Caco-2 (cell line): Measurements from ENCODE around the gene CCNJL. TPM values are rescaled to one million over a fixed set of nuclear protein-coding genes. Genes with fewer than 3 reads are reported as not detected.

Experiments used
- BruUV-seq: library from RNA; stranded (reverse); fragments of 400-500 nt; replicated peaks from 2 replicates; lab custom pipeline; 2021; lab: Mats Ljungman, UMichigan
- CTCF ChIA-PET: fragments of 300-600 bp; sonication (Branson Sonifier 250); formaldehyde crosslinking; loops from one replicate; lab custom pipeline; 2022; ENCODE audit warnings: antibody characterized with exemption; lab: Charles Lee
- POLR2A ChIA-PET: fragments of 300-600 bp; sonication (Branson Sonifier 250); formaldehyde crosslinking; loops from one replicate; lab custom pipeline; 2022; ENCODE audit warnings: antibody characterized with exemption; lab: Charles Lee
- DNase-seq, 2 experiments: peaks; one replicate each; pipeline versions ENCODE4 v3.0.0 to v3.0.0-alpha.2; 2020 to 2022
- H3K27me3 ChIP-seq: replicated peaks from 2 replicates; pipeline ENCODE4 v1.6.0; 2011; ENCODE audit warnings: low read length; ENCODE audit not compliant: control insufficient read depth, insufficient read depth
- H3K36me3 ChIP-seq: 2 replicates; pipeline ENCODE4 v1.5.1; 2011; ENCODE audit warnings: low read length; ENCODE audit not compliant: control insufficient read depth, insufficient read depth
- H3K4me1 ChIP-seq: fragments of 250-450 bp; sonication (Bioruptor Pico); 2 replicates; pipeline ENCODE4 v1.5.1; 2020; ENCODE audit warnings: mild to moderate bottlenecking
- H3K4me3 ChIP-seq: 2 replicates; pipeline ENCODE4 v1.5.1; 2011; ENCODE audit warnings: low read depth, mild to moderate bottlenecking, control low read depth, low read length
- H3K9me3 ChIP-seq: fragments of 250-450 bp; sonication (Bioruptor Pico); 2 replicates; pipeline ENCODE4 v1.5.1; 2020; ENCODE audit warnings: mild to moderate bottlenecking, moderate library complexity
- H3K27ac Mint-ChIP-seq: one replicate; pipeline ENCODE4 v1.8.0; 2022; ENCODE audit warnings: mixed read lengths; ENCODE audit not compliant: unreplicated experiment
- H3K27me3 Mint-ChIP-seq: one replicate; pipeline ENCODE4 v1.8.0; 2022; ENCODE audit warnings: mixed read lengths; ENCODE audit not compliant: insufficient read depth, unreplicated experiment
- H3K36me3 Mint-ChIP-seq: one replicate; pipeline ENCODE4 v1.8.0; 2022; ENCODE audit warnings: mild to moderate bottlenecking, mixed read lengths; ENCODE audit not compliant: insufficient read depth, unreplicated experiment
- H3K4me1 Mint-ChIP-seq: one replicate; pipeline ENCODE4 v1.8.0; 2022; ENCODE audit warnings: low read depth, mixed read lengths; ENCODE audit not compliant: unreplicated experiment
- H3K4me3 Mint-ChIP-seq: one replicate; pipeline ENCODE4 v1.8.0; 2022; ENCODE audit warnings: mild to moderate bottlenecking, moderate library complexity, mixed read lengths; ENCODE audit not compliant: unreplicated experiment
- H3K9me3 Mint-ChIP-seq: one replicate; pipeline ENCODE4 v1.8.0; 2022; ENCODE audit warnings: mixed read lengths; ENCODE audit not compliant: unreplicated experiment
- intact Hi-C: fragments of 100-400 bp; cut with micrococcal nuclease; formaldehyde crosslinking; loops from one replicate; pipeline ENCODE4 v1.10.0; 2022; ENCODE audit not compliant: unreplicated experiment
- total RNA-seq: library from RNA; stranded (reverse); gene quantifications from 2 replicates; pipeline ENCODE4 v1.2.3, GENCODE V29; 2022
- TF ChIP-seq, protein P1 (sequence below), 2 experiments: fragments of 200-600 bp in 1 of 2; IDR thresholded peaks; 1 replicate in 1 of 2; 2 replicates in 1 of 2; pipeline versions ENCODE4 v1.5.1 to v1.8.0; 2011 to 2022; ENCODE audit warnings: antibody characterized with exemption in 1 of 2, control low read depth in 1 of 2, inconsistent platforms in 1 of 2, low read depth in 1 of 2, low read length in 1 of 2, mild to moderate bottlenecking in 1 of 2, moderate library complexity in 1 of 2; ENCODE audit not compliant: insufficient read depth in 1 of 2, severe bottlenecking in 1 of 2, unreplicated experiment in 1 of 2

CCNJL gene
- total RNA-seq, 1 experiment from 2014 or later: 17.4 TPM

DNA sequence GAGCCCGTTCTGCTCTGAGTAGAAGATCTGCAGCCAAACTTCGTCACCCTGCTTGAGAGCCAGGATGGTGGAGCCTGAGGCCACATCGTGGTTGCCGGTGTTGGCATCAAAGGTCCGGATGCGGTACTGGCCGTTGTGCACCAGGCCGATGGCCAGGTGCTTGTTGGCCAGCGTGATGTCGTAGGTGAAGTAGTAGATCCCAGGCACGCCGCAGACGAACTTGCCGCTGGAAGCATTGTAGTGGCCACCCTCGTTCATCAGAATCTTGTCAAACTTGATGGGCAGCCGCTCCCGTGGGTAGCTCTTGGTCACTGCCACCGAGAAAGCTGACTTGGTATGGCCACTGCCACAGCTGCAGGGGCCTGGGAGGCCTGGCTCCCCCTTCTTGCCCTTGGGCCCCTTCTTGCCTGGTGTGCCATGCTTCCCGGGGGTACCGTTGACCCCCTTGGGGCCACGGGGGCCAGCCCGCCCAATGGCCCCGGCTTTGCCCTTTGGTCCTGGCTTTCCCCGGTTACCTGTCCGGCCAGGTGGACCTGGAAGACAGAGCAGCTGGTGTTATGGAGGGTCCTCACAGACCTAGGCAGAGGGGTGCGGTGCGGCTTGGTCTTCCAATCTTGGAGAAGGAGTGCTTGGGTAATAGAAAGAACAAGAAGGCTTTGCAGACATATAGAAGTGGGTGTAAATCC lies 37.0 kb upstream of the CCNJL start:
- H3K36me3 Mint-ChIP-seq: no peaks in the 10 kb centered on the region
- no peaks in the 10 kb centered on the region for H3K27me3 ChIP-seq
- no peak for DNase-seq
- no peak overlapping the region for H3K4me3 Mint-ChIP-seq
- H3K27me3 Mint-ChIP-seq: no peaks in the 10 kb centered on the region
- no peak overlapping the region for H3K4me3 ChIP-seq
- no peaks in the 10 kb centered on the region for H3K36me3 ChIP-seq
- peaks cover 5% of the 10 kb centered on the region; the same call in 1 of the 2 replicates for H3K4me1 ChIP-seq
- TF ChIP-seq, protein P1, sequence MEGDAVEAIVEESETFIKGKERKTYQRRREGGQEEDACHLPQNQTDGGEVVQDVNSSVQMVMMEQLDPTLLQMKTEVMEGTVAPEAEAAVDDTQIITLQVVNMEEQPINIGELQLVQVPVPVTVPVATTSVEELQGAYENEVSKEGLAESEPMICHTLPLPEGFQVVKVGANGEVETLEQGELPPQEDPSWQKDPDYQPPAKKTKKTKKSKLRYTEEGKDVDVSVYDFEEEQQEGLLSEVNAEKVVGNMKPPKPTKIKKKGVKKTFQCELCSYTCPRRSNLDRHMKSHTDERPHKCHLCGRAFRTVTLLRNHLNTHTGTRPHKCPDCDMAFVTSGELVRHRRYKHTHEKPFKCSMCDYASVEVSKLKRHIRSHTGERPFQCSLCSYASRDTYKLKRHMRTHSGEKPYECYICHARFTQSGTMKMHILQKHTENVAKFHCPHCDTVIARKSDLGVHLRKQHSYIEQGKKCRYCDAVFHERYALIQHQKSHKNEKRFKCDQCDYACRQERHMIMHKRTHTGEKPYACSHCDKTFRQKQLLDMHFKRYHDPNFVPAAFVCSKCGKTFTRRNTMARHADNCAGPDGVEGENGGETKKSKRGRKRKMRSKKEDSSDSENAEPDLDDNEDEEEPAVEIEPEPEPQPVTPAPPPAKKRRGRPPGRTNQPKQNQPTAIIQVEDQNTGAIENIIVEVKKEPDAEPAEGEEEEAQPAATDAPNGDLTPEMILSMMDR (IDR thresholded peaks at IDR 0.05; ENCODE audit: insufficient read depth in 1 of 2, low read depth in 1 of 2, low read length in 1 of 2, severe bottlenecking in 1 of 2, unreplicated experiment in 1 of 2): no peak
- H3K9me3 Mint-ChIP-seq: no peaks in the 10 kb centered on the region
- ChIA-PET CTCF (no interaction called here), POLR2A (no interaction called here)
- H3K4me1 Mint-ChIP-seq: no peaks in the 10 kb centered on the region
- intact Hi-C loops: no loop called here
- no TSS peak for BruUV-seq
- H3K27ac Mint-ChIP-seq: no peak overlapping the region
- no peaks in the 10 kb centered on the region for H3K9me3 ChIP-seq

DNA sequence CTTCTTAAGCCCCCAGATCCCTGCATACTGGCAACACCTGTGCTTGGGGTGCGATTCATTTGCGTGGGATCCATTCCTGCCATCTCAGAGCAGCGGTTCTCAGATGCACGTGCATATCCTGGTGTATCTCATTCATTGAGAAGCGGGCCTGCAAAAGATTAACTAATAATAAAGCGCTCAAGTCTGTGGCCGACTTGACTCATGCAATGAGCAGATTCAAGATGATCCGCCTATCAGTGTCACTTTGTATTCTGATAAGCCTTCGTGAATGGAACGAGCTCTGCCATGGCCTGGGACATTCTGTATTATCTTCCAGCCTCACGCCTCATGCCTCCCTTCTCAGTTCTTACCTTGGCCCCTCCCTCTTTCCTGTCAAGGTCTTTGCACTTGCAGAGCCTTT lies 35.7 kb upstream of the CCNJL start:
- H3K27ac Mint-ChIP-seq: no peak overlapping the region
- ChIA-PET POLR2A (no interaction called here), CTCF (interaction anchor here (0.8 kb wide), 1 partner anchor 149 kb away, joined by 3 read pairs; no protein-coding TSS in a partner anchor)
- intact Hi-C loops: no loop called here
- H3K4me1 Mint-ChIP-seq: no peaks in the 10 kb centered on the region
- no peaks in the 10 kb centered on the region for H3K27me3 Mint-ChIP-seq
- no peaks in the 10 kb centered on the region for H3K36me3 Mint-ChIP-seq
- peaks cover 5% of the 10 kb centered on the region; the same call in 1 of the 2 replicates for H3K4me1 ChIP-seq
- H3K4me3 ChIP-seq: no peak overlapping the region
- no peaks in the 10 kb centered on the region for H3K9me3 ChIP-seq
- H3K9me3 Mint-ChIP-seq: no peaks in the 10 kb centered on the region
- TF ChIP-seq, protein P1 (IDR thresholded peaks at IDR 0.05; ENCODE audit: insufficient read depth in 1 of 2, low read depth in 1 of 2, low read length in 1 of 2, severe bottlenecking in 1 of 2, unreplicated experiment in 1 of 2): no peak
- DNase-seq: no peak
- no TSS peak for BruUV-seq
- no peaks in the 10 kb centered on the region for H3K36me3 ChIP-seq
- H3K27me3 ChIP-seq: no peaks in the 10 kb centered on the region
- H3K4me3 Mint-ChIP-seq: no peak overlapping the region

DNA sequence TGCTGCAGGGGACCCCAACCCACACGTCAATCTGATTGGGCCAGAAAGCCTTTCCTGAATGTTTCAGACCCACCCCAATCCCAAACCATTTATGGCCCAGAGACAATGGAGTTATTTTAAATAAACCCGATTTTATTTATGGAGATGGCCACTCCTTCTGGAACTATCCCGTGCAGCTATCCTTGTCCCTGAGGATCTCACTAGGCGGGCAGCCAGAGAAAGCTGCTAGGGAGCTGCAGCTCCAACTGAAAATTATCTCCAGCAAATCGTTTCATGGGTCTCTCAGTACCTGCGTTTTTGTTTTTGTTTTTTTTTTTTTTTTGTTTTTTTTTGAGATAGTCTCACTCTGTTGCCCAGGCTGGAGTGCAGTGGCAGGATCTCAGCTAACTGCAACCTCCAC lies 35.1 kb upstream of the CCNJL start:
- no peaks in the 10 kb centered on the region for H3K27me3 Mint-ChIP-seq
- H3K27me3 ChIP-seq: no peaks in the 10 kb centered on the region
- H3K4me1 Mint-ChIP-seq: no peaks in the 10 kb centered on the region
- peaks cover 5% of the 10 kb centered on the region; the same call in 1 of the 2 replicates for H3K4me1 ChIP-seq
- no peak overlapping the region for H3K4me3 ChIP-seq
- BruUV-seq: no TSS peak
- H3K27ac Mint-ChIP-seq: no peak overlapping the region
- H3K36me3 ChIP-seq: no peaks in the 10 kb centered on the region
- H3K9me3 Mint-ChIP-seq: no peaks in the 10 kb centered on the region
- no peaks in the 10 kb centered on the region for H3K9me3 ChIP-seq
- CTCF ChIA-PET: interaction anchor here (1.0 kb wide), 1 partner anchor 108 kb away, joined by 3 read pairs; no protein-coding TSS in a partner anchor
- POLR2A ChIA-PET: no interaction called here
- intact Hi-C loops: no loop called here
- no peak for DNase-seq
- H3K4me3 Mint-ChIP-seq: no peak overlapping the region
- no peaks in the 10 kb centered on the region for H3K36me3 Mint-ChIP-seq
- TF ChIP-seq, protein P1 (IDR thresholded peaks at IDR 0.05; ENCODE audit: insufficient read depth in 1 of 2, low read depth in 1 of 2, low read length in 1 of 2, severe bottlenecking in 1 of 2, unreplicated experiment in 1 of 2): no peak
